Measurements from ENCODE around the gene STMN1.
A peak's percentile ranks its signal among the peaks of the same experiment; 100 is the strongest.

STMN1 gene

GRCh38 chr1:25907601-25908000, 1.4 kb upstream of the STMN1 start:
- TF ChIP-seq CTCF (conservative IDR thresholded peaks at IDR 0.05): no peak
- TF ChIP-seq ZFX (IDR thresholded peaks at IDR 0.05): no peak
- no peak overlapping the region for H3K27ac ChIP-seq

GRCh38 chr1:25906644-25907300, 553 bp upstream of the STMN1 start:
- TF ChIP-seq CTCF (conservative IDR thresholded peaks at IDR 0.05): no peak
- TF ChIP-seq ZFX (IDR thresholded peaks at IDR 0.05): no peak
- H3K27ac ChIP-seq: peak overlapping the region; percentile 82

GRCh38 chr1:25904943-25905679, 1.1 kb downstream of the STMN1 start:
- H3K27ac ChIP-seq: peak overlapping the region; percentile 82
- TF ChIP-seq ZFX (IDR thresholded peaks at IDR 0.05) (no peak), CTCF (conservative IDR thresholded peaks at IDR 0.05) (no peak; the same call in 1 of the 2 replicates)

- TF ChIP-seq CTCF (conservative IDR thresholded peaks at IDR 0.05) (no peak), ZFX (IDR thresholded peaks at IDR 0.05) (no peak)
- no peak overlapping the region for H3K27ac ChIP-seq
Observed at GRCh38 chr1:25903986-25904385, 2.2 kb downstream of the STMN1 start.

- no peak for TF ChIP-seq ZFX (IDR thresholded peaks at IDR 0.05)
- TF ChIP-seq CTCF (conservative IDR thresholded peaks at IDR 0.05): no peak
Observed at GRCh38 chr1:25902462-25902861, 3.8 kb downstream of the STMN1 start.

GRCh38 chr1:25900219-25900618, 6.0 kb downstream of the STMN1 start:
- H3K27ac ChIP-seq: no peak overlapping the region
- no peak for TF ChIP-seq CTCF (conservative IDR thresholded peaks at IDR 0.05)
- TF ChIP-seq ZFX (IDR thresholded peaks at IDR 0.05): no peak

More at GRCh38 chr1:25902462-25902861, 3.8 kb downstream of the STMN1 start:
- no peak overlapping the region for H3K27ac ChIP-seq

DNA sequence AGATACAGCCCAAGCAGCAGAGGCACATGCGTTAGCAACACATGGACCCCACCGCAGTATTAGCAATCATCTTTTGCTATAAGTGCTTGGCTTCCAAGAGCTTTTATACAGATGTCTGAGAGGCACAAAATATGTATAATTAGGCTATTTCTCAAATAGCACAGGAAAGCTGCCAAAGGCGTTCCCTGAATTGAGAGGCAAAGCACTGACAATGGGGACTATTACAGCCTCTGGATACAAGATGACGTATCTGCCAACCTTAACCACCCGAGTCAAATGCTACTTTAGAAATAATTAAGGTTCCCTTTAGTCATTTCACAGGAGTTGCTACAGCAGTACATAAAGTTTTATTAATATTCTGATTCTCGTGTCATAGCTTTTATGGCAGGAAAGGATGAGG, 6.4 kb downstream of the STMN1 start:
- TF ChIP-seq ZFX (IDR thresholded peaks at IDR 0.05) (no peak), CTCF (conservative IDR thresholded peaks at IDR 0.05) (no peak)
- H3K27ac ChIP-seq: no peak overlapping the region
